Activated naive CD4-positive, alpha-beta T cell treated with Interleukin-2 at 50 U/mL for 16 hours (primary cell): Measurements from ENCODE around the gene CFAP74.

ENCODE experiments used
- DNase-seq: peaks from one replicate; pipeline ENCODE4 v3.0.0-alpha.2; 2020

Gene CFAP74

DNA sequence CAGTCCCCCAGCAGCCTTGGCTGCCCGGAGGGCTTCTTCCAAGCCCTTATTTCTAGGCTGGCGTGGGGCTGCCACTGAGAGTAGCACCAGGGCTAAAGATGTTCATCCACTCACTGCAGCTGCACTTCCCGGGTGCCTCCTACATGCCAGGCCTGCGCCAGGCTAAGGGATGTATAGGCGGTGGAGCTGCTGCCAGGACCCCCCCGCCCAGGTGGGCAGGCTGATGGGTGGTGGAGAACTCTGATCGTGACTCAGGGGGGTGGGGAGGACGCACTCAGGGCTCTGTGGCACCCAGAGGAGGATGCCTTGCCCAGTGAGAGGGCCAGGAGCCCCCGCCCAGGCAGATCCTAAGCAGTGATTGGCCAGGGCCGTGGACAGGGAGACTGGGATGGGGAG, 34.1 kb downstream of the CFAP74 start:
- DNase-seq: no peak

GRCh38 chr1:1968767-1969504, 34.6 kb downstream of the CFAP74 start:
- DNase-seq: no peak

DNA sequence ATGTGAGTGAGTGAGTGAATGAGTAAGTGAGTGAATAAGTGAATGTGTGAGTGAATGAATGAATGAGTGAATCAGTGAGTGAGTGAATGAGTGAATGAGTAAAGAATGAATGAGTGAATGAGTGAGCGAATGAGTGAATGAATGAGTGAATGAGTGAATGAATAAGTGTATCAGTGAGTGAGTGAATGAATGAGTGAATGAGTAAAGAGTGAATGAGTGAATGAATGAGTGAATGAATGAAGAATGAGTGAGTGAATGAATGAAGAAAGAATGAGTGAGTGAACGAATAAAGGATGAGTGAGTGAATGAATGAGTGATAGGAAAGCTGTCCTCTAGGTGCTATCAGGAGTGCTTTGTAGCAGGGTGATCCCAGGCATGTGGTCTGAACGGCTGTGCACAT, 35.7 kb downstream of the CFAP74 start:
- DNase-seq: no peak

GRCh38 chr1:1967151-1967550, 36.4 kb downstream of the CFAP74 start:
- DNase-seq: no peak

DNA sequence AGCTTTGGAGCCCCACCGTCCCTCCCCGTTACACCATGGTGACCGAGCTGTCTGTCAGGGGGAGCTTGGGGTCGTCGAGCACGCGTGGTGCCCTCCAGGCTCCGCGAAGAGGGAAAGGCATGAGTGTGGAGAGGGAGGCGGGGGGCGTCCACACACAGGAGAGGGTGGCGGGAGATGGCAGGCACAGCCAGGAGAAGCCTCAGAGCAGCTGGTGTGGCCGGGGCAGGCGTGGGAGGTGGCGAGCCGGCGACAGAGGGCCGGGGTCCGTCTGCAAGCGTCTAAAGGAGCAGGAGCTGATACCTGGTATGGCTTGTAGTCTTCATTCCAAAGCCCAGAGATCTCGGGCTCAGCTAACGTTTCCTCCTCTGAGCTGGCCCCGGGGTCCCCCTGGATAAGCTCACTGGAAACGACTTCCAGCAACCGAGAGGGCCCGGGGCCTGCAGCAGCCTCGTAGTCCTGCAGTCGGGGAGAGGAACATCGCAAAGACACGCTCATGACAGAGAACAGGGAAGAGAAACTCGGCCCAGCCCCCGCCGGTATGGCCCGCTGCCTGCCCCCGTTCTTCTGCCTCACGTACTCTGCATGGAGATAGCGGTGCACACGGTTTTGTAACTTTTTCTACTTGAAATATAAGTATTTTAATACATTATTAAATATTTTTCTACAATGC, 37.4 kb downstream of the CFAP74 start:
- DNase-seq: no peak

- DNase-seq: no peak
These were observed 38.0 kb downstream of the CFAP74 start for GRCh38 chr1:1965546-1965945.

GRCh38 chr1:1964811-1965210, 38.8 kb downstream of the CFAP74 start:
- DNase-seq: no peak

DNA sequence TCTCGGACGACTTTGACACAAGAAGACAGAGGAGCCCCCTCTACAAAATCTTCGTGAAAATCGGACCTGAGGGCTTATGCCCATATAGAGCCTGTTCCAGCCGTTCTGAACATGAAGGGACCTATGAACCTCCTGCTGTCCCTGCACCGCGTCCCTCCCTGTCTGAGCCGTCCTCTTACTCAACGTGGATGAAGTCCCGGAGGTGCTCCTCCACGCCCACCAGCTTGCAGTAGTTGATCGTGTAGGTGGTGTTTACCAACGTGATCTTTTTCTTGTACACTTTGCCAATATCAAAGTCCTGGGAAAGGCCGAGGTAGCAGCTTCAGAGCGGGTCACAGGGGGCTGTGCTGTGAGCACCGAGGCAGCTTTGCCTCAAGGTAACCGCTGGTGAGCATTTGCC, 40.0 kb downstream of the CFAP74 start:
- no peak for DNase-seq

GRCh38 chr1:1962752-1963151, 40.8 kb downstream of the CFAP74 start:
- DNase-seq: no peak

DNA sequence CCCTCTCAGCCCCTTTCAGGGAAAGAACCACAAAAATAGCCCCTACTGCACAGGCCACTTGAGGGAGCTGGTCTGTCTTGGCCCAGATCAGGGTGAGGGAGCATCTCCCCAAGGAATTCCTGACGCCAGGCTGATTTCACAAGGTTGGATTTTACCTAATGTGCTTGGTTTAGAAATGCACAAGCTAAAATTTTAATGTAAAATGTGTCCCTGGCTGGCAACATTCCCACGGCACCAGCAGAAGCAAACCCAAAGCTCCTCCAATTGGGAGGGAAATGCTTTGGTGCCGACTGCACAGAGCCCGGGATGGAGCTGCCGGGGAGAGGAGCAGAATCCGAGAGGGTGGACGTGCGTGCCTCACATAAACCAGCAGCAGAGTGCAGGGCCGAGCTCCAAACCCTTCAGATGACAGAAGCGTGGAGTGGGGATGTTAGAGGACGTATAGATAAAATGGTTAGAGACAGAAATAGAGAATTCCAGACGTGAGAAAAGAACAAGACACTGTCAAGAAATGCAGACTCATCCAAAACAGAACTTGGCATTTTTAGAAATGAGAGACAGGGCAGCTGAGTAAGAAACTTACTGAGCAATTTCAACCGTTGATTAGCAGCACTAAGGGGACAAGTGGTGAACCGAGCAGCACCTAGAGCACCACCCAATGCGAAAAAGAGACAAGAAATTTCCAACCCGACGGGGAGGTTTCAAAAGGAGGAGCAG, 42.9 kb downstream of the CFAP74 start:
- DNase-seq: no peak

DNA sequence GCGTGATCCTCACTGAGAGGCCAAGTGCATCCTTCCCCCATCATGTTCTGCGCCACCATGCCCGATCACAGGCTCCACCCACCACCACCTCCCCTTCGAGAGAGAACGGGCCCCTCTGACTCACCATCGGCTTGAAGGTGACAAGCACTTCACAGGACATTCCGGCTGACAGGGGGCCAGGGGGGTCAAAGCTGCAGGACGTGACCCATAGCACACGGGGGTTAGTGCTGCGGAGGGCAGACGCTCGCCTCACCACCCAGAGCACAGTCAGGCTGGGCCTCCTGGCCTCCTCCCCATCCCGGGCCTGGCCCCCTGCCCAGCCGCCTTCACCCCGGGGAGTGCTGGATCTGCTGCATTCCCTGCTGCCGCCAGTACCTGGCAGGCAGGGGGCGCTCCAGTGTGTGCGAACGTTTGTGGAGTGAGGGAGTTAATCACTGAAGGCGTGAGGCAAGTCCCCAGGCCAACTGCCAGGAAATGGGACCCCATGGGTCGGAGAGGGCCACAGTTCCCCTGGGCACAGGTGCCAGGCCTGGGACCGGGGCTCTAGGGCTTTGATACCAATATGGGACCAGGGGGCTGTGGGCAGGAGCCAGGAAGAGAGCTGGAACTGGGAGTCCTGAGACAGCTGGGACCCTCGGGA, 43.6 kb downstream of the CFAP74 start:
- peak; percentile 63 for DNase-seq

DNA sequence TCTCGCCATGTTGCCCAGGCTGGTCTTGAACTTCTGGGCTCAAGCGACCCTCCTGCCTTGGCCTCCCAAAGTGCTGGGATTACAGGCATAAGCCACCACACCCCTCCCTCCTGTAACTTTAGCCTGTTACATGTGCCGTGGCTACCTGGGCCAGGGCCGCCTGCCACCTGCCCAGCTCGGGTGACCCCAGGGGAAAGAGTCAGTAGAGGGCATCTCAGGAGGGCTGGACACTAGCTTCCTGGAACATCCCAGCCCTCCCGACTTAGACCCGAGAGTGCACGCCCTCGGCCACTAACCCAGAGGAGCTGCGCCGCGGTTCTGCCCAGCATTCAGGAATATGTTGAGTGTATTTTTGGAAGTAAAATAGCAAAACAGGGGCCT, 44.1 kb downstream of the CFAP74 start:
- DNase-seq: no peak

DNA sequence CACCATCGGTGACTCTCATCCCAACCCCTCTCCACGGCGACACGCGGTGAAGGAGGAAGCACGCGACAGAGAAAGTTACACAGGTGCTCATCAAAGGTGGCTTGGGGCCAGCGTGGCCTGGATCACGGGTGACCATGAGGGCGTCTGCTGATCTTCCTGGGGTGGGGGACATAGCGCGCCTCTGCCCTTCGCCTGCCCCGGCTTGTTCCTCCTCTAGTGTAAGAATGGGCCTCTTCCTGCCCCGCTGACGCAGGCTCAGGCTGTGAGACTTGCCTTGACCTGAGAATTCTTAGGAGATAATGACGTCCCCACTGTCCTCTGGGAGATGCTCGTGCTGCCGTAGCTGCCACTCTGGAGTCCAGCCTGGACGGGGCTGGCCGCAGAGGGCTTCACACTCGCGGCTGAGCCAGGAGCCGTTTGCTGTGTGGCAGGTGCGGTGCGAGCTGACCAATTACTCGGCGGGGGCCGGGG, 45.5 kb downstream of the CFAP74 start:
- DNase-seq: no peak

- no peak for DNase-seq
These were observed 46.0 kb downstream of the CFAP74 start for GRCh38 chr1:1957533-1957961.

DNA sequence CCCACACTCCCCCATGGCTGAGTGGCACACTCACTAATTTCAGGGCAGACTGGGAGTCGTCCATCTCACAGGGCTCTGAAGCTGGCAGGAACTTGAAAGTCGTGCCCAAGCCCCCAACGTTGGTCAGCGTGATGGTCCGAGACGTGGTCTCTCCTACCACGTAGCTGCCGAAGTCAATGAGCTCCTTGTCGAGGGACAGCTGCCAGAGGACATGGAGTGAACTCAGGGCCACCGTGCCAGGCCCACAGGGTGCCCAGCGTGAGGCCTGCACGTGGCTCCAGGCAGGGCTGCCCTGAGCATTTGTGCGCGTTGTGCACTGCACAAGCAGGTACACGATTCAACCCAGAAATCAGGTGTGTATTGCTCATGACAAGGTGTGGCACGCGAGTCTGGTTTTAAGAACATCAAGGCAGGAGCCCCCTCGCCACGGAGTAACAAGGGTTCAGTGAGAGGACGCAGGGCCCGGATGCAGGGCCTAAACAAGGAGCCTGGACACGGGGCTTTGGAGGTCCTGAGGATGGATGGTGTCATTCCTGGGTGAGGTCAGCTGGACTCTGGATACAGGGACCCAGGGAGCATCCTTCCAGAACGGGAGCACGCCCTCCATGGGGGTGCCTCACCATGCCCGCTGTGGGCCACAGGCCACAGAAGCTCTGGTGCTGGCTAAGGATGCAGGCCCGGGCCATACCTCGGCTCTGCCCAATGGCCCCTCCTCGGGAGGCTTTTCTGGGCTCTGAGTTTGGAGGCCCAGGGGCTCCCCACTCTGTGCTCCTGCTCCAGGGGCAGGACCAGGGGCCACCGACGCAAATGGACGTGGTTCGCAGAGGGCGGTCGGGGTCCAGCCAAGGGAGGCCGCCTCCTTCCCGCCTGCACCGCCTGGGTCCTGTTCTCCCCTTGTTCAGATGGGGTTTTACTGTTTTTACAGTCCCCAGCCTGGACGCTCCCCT, 46.7 kb downstream of the CFAP74 start:
- DNase-seq: no peak

GRCh38 chr1:1956101-1956500, 47.5 kb downstream of the CFAP74 start:
- no peak for DNase-seq

GRCh38 chr1:1955621-1956094, 47.9 kb downstream of the CFAP74 start:
- no peak for DNase-seq

DNA sequence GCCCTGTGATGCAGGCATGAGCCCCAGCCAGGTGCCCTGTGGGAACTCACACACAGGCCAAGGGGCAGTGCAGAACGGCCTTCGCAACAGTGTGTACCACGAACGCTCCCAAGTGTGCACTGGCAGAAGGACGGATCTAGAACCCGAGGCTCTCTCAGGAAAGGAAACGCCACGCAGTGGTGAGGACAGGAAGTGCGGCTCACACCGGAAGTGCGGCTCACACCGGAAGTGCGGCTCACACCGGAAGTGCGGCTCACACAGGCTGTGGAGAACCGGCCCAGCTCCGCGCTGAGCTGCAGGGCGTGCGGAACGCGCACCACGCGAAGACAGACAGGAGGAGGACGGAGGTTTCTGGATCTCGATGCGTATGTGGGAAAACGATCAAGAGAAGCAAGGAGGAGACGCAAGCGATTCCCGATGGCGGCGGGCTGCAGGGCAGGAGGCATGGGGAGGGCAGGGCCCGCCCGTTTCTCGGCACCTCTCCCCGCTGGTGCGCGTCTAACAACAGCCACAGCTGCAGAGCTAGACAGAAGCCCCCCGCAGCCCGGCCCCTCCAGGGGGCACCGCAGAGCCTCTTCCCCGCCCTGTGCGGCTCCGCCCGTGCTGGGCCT, 48.6 kb downstream of the CFAP74 start:
- peak; percentile 16 for DNase-seq

GRCh38 chr1:1954015-1954414, 49.6 kb downstream of the CFAP74 start:
- no peak for DNase-seq

DNA sequence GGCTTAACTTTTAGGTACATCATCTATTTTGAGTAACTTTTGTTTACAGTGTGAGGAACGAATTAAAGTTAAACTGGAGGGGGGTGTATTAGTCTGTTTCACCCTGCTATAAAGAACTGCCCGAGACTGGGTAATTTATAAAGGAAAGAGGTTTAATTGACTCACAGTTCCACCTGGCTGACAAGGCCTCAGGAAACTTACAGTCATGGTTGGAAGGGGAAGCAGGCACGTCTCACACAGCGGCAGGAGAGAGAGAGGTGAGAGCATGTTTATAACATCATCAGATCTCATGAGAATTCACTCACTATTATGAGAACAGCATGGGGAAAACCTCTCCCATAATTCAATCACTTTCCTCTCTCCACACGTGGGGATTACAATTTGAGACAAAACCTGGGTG, 52.6 kb downstream of the CFAP74 start:
- DNase-seq: no peak

GRCh38 chr1:1948783-1949182, 54.8 kb downstream of the CFAP74 start:
- no peak for DNase-seq

DNA sequence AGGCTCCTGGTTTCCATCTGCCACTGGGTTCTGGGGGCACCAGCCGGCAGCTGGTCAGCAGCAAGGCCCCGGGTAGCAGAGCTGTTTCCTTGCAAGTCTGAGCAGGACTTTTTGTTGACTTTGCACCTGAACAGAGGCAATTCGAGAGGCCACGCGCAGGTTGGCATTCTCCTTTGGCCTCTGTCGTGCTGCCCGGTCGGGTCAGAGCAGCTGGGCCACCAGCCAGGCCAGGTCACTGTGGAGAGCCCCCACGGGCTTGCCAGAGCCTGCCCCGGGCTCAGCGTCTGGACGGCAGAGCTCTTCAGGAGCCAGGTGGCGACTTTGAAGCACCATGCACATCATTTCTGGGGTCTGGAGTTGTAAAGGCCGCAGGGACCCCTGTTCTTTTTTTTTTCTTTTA, 56.1 kb downstream of the CFAP74 start:
- DNase-seq: no peak
